ENCODE data around the gene MPPED1.
A peak's percentile ranks its signal among the peaks of the same experiment; 100 is the strongest.

The MPPED1 gene

GRCh38 chr22:43411869-43412807 is at the start of gene MPPED1:
Gene MPPED1, plus strand, starts transcription at chr22:43412014. Its CDS starts 12,972 bp downstream, at chr22:43424986.
- DNase-seq (ENCODE audit: low read depth, low spot score) = no peak

- DNase-seq (ENCODE audit: low read depth, low spot score) = no peak
These were observed 48.3 kb upstream of the MPPED1 start for GRCh38 chr22:43363315-43364168.

DNA sequence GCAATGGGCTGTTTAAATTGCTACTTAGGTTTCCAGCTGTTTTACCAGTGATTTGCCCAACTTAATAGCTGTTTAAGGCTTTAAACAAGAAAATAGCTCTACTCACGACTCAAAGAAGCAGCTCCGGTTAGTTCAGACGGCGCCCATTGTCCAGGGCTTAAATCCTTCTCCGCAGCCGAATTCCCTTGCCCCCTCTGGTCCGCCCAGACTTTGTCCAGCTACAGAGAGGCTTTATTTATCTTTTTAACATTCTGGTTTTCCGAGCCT is 47.7 kb upstream of the MPPED1 start:
- no peak for DNase-seq (ENCODE audit: low read depth, low spot score)

GRCh38 chr22:43365715-43366440 is 45.9 kb upstream of the MPPED1 start:
- DNase-seq (ENCODE audit: low read depth, low spot score) = no peak

GRCh38 chr22:43370036-43370435 is 41.8 kb upstream of the MPPED1 start:
- no peak for DNase-seq (ENCODE audit: low read depth, low spot score)

DNA sequence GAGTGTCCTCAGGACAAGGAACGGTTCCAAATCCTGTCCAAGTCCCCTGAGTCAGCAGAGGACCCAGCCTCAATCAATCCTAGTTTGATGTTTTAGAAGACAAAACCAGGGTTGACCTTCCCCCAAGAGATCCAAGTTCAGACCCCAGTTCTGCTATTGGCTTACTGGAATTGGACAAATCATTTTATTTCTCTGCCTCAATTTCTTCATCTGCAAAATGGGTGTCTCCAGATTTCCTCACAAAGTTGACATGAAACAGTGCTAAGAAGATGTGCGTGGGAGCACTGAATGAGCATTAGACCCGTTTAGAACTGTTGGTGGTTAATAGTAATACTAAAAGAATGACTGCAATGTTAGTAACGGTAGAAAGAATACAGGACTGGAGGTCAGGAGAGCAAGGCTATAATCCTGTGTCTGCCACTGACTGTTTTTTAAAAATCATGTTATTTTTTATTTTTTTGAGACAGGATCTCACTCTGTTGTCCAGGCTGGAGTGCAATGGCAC is 35.8 kb upstream of the MPPED1 start:
- DNase-seq (ENCODE audit: low read depth, low spot score) = no peak

DNA sequence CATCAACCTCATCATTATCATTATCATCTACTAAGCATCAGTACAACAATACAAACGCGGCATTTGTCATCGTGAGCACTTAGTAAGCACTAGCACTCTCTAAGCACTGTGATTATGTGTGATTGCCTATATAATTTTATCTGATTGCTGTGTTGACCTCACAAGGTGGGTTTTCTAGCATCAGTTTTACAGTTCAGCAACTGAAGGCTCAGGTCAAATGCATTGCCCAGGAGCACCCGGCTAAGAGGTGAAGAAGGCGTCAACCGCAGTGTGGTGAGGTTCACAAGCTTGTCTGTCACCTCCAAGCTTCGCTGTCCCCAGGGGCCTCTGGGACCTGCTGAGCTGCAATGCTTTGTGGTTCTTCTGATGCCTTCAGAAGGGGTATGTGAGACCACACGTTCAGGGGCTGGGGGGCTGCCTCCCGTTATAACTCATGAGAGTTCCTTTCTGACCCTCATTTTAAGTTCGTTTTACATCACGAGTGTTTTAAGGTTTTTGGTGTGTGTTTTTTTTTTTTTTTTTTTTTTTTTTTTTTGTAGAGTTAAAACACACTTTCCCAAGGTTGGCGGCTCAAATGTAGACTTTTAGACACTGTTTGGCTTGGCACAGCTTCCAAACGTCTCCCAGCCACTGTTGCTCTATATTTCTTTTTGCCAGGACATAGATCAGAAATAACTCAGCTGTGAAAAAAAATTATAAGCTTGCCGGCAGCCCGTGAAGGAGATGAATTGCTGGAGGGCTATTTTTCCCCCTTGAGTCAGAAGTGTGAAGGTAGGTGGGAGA is 34.9 kb upstream of the MPPED1 start:
- DNase-seq (ENCODE audit: low read depth, low spot score) = no peak

- DNase-seq (ENCODE audit: low read depth, low spot score) = no peak
These were observed 34.3 kb upstream of the MPPED1 start for GRCh38 chr22:43377548-43377895.

DNA sequence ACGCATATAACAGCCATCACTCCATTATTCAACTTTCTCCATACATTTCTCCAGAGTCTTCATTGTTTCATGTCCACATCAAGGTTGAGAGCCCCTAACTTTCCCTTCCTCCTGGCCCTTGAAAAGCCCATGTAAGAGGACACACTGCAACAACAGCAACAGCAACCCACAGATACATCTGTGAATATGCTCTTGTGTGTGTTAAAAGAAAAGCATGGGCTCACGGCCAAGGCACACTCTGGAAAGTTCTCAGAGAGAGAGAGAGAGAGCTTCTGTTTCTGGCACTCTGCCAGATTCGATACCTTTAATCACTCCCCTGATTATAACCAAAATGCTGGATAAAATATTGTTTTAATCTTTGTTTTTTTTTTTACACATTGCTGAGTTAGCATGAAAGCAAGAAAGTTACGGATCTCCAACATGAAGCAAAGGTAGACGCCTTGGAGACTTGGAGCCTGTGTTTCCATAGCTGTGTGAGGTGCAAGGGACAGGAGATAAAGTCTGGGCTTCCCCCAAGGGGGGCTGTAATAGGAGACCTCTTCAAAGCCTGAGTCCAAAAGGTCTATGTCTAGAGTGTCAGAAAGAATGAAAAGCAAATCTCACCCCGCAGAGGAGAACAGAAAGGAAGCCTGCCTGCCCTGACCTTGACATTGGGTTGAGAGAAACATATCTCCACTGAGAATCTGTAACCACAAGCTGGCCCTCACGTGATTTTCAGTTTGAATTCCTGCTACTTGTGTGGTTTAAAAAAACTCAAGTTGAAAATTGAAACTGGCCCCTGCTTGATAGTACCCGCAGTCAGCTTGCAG is 33.7 kb upstream of the MPPED1 start:
- DNase-seq (ENCODE audit: low read depth, low spot score) = no peak

- no peak for DNase-seq (ENCODE audit: low read depth, low spot score)
These were observed 30.1 kb upstream of the MPPED1 start for GRCh38 chr22:43381693-43382092.

- no peak for DNase-seq (ENCODE audit: low read depth, low spot score)
These were observed 27.0 kb upstream of the MPPED1 start for GRCh38 chr22:43384863-43385262.

- peak; percentile 87 for DNase-seq (ENCODE audit: low read depth, low spot score)
These were observed 25.8 kb upstream of the MPPED1 start for GRCh38 chr22:43385770-43386641.

DNA sequence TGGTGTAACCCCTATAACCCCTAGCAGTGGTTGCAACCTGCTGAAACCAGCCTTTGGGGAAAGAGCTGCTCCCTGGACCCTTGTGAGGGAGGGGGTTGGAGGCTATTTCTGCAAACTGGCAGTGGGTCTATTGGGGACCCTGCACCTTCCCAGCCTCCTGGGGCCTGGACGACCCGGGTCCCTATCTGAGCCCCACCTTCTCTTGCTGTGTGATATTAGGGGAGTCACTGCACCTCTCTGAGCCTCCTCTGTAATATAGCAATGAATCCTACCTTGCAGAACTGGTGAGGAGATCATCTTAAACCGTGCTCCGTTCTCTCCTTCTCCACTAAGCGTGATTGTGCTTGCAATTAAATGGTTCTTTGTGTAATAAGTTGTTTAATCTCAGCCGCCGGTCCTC is 24.0 kb upstream of the MPPED1 start:
- DNase-seq (ENCODE audit: low read depth, low spot score) = no peak

DNA sequence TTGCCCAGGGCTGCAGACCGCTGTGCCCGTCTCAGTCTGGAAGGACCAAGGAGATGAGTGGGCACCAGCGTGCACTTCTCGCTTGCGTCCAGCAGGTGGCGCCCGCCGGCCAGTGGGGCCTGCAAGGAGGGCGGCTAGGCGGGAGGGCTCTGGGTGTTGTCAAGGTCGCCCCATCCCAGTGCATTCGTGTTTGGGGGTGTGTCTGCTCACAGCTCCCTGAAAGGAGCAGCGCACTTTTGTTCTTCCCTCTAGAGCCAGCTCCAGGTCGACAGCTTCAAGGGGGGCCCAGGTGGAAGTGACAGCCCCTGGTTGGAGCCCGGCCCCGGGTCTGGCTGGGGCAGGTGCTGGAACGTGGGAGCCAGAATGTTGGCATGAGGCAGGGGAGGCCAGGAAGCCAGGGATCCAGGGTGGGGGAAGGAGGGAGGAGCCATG is 23.4 kb upstream of the MPPED1 start:
- peak; percentile 86 for DNase-seq (ENCODE audit: low read depth, low spot score)

DNA sequence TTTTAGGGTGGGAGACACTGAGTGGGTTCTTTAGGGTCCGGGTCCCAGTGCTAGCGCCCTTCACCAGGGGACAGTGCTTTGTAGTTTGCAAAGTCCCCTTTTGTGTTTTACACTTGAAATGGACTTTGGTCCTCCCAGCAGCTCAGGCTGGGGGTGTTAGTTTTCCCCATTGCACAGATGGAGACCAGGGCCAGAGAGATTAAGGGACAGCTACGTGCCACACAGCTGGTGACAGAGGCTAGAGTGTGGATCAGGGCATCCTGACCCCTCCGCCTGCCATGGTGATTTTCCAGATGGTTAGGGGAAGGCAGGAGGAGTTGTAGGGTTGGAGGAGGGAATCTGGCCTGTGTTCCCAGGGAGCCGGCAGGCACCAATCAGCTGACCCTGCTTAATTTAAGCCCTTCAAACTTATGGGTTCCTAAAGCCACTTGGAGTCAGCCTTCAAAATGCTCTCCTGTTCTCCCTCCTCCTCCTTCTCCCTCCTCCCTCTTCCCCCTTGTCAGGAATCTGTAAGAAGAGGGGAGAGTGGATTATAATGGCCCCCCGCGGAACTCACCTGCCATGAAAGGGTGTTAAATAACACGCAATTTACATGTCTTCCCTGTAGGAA is 22.5 kb upstream of the MPPED1 start:
- no peak for DNase-seq (ENCODE audit: low read depth, low spot score)

DNA sequence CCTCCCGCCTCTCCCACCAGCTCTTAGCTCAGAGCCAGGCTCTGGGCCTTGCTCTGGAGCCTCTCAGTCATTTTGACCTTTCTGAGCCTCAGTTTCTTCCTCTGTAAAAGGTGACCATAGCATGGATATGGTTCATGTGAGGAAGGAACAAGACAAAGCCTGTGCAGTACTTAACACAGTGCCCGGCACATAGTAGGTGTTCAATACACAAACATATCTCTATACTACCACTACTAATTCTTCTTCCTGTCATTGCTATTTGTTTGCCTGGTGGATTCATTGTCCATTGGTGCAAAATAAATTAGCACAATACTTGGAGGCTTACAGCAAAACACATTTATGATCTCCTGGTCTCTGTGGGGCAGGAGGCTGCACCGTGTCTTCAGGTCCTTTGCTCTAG is 21.6 kb upstream of the MPPED1 start:
- DNase-seq (ENCODE audit: low read depth, low spot score) = no peak

DNA sequence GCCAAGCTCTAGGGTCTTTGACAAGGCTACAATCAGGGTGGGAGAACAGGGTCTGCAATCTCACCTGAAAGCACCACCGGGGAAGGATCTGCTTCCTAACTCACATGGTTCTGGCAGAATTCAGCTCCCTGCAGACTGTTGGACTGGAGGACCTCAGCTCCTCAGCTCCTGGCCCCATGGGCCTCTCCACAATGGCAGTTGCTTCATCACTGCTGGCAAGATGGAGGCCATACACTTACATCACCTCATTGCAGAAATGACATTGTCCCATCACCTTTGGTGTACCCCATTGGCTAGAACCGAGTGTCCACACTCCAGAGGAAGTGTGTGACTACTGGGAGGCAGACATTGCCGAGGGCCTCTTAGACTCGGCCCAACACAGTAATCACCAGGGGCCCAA is 20.9 kb upstream of the MPPED1 start:
- no peak for DNase-seq (ENCODE audit: low read depth, low spot score)

- no peak for DNase-seq (ENCODE audit: low read depth, low spot score)
These were observed 20.5 kb upstream of the MPPED1 start for GRCh38 chr22:43391306-43391705.

All from ELF-1 (cell line).